Endothelial cell of umbilical vein (primary cell): ENCODE measurements around the gene SFR1. TPM values are rescaled to one million over a fixed set of nuclear protein-coding genes. Genes with fewer than 3 reads are reported as not detected.

ENCODE experiments used
- BruUV-seq: library from RNA; stranded (reverse); fragments of 400-500 nt; replicated peaks from 2 replicates; lab custom pipeline; 2021; lab: Mats Ljungman, UMichigan
- CTCF ChIA-PET: fragments of 300-600, 350-600 bp; sonication (Branson Sonifier 250); formaldehyde crosslinking; loops from one replicate; lab custom pipeline; 2021; ENCODE audit warnings: antibody characterized with exemption, inconsistent platforms; lab: Charles Lee
- POLR2A ChIA-PET: fragments of 300-600, 350-600 bp; sonication (Branson Sonifier 250); formaldehyde crosslinking; loops from one replicate; lab custom pipeline; 2021; ENCODE audit warnings: antibody characterized with exemption, inconsistent platforms; lab: Charles Lee
- DNase-seq: peaks from one replicate; pipeline ENCODE4 v3.0.0-alpha.2; 2011; ENCODE audit warnings: low read depth, low spot score
- FAIRE-seq: peaks from 2 replicates; lab custom pipeline; 2011; peaks lifted over from hg19 to GRCh38; lab: Jason Lieb, UNC
- H2AFZ ChIP-seq: 2 replicates; pipeline ENCODE4 v1.6.0; 2012; ENCODE audit warnings: low read depth, low read length, control low read depth, inconsistent platforms
- H3K27ac ChIP-seq: 2 replicates; pipeline ENCODE4 v1.5.1; 2011; ENCODE audit warnings: low read depth, mild to moderate bottlenecking, control low read depth, low read length, moderate library complexity; ENCODE audit not compliant: insufficient read depth
- H3K27me3 ChIP-seq, 2 experiments: 2 replicates each; pipeline versions ENCODE4 v1.6.0 to v1.6.1; 2011; ENCODE audit warnings: low read length in 2 of 2, mixed read lengths in 1 of 2; ENCODE audit not compliant: control insufficient read depth in 2 of 2, insufficient read depth in 2 of 2
- H3K36me3 ChIP-seq, 2 experiments: 2 replicates in 1 of 2; 3 replicates in 1 of 2; pipeline ENCODE4 v1.5.1; 2011; ENCODE audit warnings: low read length in 2 of 2, mild to moderate bottlenecking in 1 of 2, moderate library complexity in 1 of 2; ENCODE audit not compliant: control insufficient read depth in 2 of 2, insufficient read depth in 2 of 2; ENCODE audit errors: extremely low read depth in 1 of 2
- H3K4me1 ChIP-seq: 3 replicates; pipeline ENCODE4 v1.5.1; 2011; ENCODE audit warnings: mild to moderate bottlenecking, low read length; ENCODE audit not compliant: control insufficient read depth, insufficient read depth; ENCODE audit errors: extremely low read depth
- H3K4me2 ChIP-seq: 2 replicates; pipeline ENCODE4 v1.6.1; 2011; ENCODE audit warnings: low read length, control low read depth, mixed read lengths; ENCODE audit not compliant: insufficient read depth
- H3K4me3 ChIP-seq, 3 experiments: fragments of 200-600 bp in 1 of 3; sonication (generic), shearing (Covaris generic) in 1 of 3; replicated peaks in 1 of 3; 2 replicates each; pipeline ENCODE4 v1.5.1; 2011 to 2016; ENCODE audit warnings: control low read depth in 3 of 3, low read length in 3 of 3, mild to moderate bottlenecking in 2 of 3, inconsistent platforms in 1 of 3, low read depth in 1 of 3, moderate library complexity in 1 of 3; ENCODE audit not compliant: insufficient read depth in 1 of 3
- H3K79me2 ChIP-seq: 2 replicates; pipeline ENCODE4 v1.6.0; 2012; ENCODE audit warnings: low read length, inconsistent platforms; ENCODE audit not compliant: control insufficient read depth, insufficient read depth
- H3K9ac ChIP-seq: replicated peaks from 2 replicates; pipeline ENCODE3; 2011; ENCODE audit warnings: low read length, control low read depth; ENCODE audit not compliant: insufficient read depth; ENCODE audit errors: extremely low read depth
- H3K9me1 ChIP-seq: replicated peaks from 3 replicates; pipeline ENCODE4 v1.6.0; 2011; ENCODE audit warnings: mild to moderate bottlenecking, low read length; ENCODE audit not compliant: control insufficient read depth, insufficient read depth; ENCODE audit errors: extremely low read depth
- H3K9me3 ChIP-seq: replicated peaks from 2 replicates; pipeline ENCODE4 v1.5.1; 2012; ENCODE audit warnings: low read length, inconsistent platforms; ENCODE audit not compliant: control insufficient read depth, insufficient read depth
- H4K20me1 ChIP-seq: replicated peaks from 2 replicates; pipeline ENCODE3; 2011; ENCODE audit warnings: mild to moderate bottlenecking, low read length; ENCODE audit not compliant: control insufficient read depth, insufficient read depth; ENCODE audit errors: extremely low read depth
- CTCF ChIP-seq, 2 donors: IDR thresholded peaks; 1 replicate in 1 of 2; 2 replicates in 1 of 2; pipeline ENCODE4 v1.5.1; 2011; ENCODE audit warnings: low read length in 2 of 2, mild to moderate bottlenecking in 2 of 2, moderate library complexity in 2 of 2, control low read depth in 1 of 2, inconsistent platforms in 1 of 2, low read depth in 1 of 2; ENCODE audit not compliant: insufficient read depth in 1 of 2; ENCODE audit errors: extremely low read depth in 1 of 2
- FOS ChIP-seq: IDR thresholded peaks from 2 replicates; pipeline ENCODE4 v1.6.1; 2011; ENCODE audit warnings: mild to moderate bottlenecking, low read length, moderate library complexity, borderline replicate concordance; ENCODE audit not compliant: insufficient read depth
- JUN ChIP-seq: IDR thresholded peaks from 2 replicates; pipeline ENCODE4 v1.6.1; 2011; ENCODE audit warnings: borderline replicate concordance, low read depth; ENCODE audit not compliant: insufficient read length, insufficient read depth
- POLR2AphosphoS5 ChIP-seq: IDR thresholded peaks from 2 replicates; pipeline ENCODE4 v1.6.1; 2012; ENCODE audit warnings: low read depth, mild to moderate bottlenecking, control low read depth, low read length, moderate library complexity; ENCODE audit not compliant: insufficient read depth
- dilution Hi-C: fragments of 300-500 bp; cut with MboI; formaldehyde crosslinking; loops from one replicate; pipeline ENCODE4 v1.15.0; 2019; ENCODE audit warnings: low sequenced_read_pairs; ENCODE audit not compliant: extremely low pct_ligation_motif_present
- intact Hi-C: fragments of 100-400 bp; cut with micrococcal nuclease; formaldehyde crosslinking; loops from one replicate; pipeline ENCODE4 v1.10.0; 2022
- polyA plus RNA-seq, 4 experiments: library from polyadenylated mRNA; depleted of rRNA in 3 of 4; stranded (reverse) in 3 of 4; unstranded in 1 of 4; fragments of >200 nt; gene quantifications; 2 replicates each; pipeline versions ENCODE4 v1.2.1 to v1.2.3, GENCODE V29; 2011 to 2012; ENCODE audit warnings: missing spikeins in 1 of 4
- total RNA-seq: library from RNA; stranded (reverse); gene quantifications from 2 replicates; pipeline ENCODE4 v1.2.3, GENCODE V29; 2021
- TF ChIP-seq, protein P1 (sequence below): IDR thresholded peaks from 2 replicates; pipeline ENCODE4 v1.6.1; 2011; ENCODE audit not compliant: insufficient read depth, insufficient read length

SFR1 gene
- total and polyA plus RNA-seq, 2 donors (not counting 3 experiments of a cell fraction or from before 2014, with no cell fraction given), result 3.6 to 8.9 TPM

DNA sequence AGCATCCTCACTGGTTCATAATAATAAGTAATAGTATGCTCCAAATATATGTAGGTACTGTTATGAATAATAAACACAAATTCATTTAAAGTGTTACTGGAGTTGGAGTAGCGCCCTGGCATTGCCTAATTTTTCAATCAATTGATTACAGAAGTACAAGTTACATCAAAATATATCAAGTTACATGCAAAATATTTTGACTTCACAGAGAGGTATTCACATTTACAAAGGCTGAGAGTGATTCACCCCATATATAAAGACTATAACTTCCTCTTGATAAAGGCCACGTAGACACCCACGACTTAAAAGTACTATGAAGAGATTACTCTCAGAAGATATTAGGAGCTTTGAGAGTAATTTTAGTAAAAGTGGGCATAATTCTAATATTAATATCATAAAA is 22.7 kb upstream of the SFR1 start:
- no peaks in the 10 kb centered on the region for H3K27me3 ChIP-seq
- DNase-seq, result peak; percentile 43
- H3K27ac ChIP-seq, result no peak overlapping the region
- no peaks in the 10 kb centered on the region for H3K79me2 ChIP-seq
- H3K9me1 ChIP-seq, result no peaks in the 10 kb centered on the region
- H4K20me1 ChIP-seq, result no peaks in the 10 kb centered on the region
- TF ChIP-seq, protein P1, sequence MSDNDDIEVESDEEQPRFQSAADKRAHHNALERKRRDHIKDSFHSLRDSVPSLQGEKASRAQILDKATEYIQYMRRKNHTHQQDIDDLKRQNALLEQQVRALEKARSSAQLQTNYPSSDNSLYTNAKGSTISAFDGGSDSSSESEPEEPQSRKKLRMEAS, result no peak
- TF ChIP-seq FOS (peak; percentile 76), JUN (peak; percentile 7), CTCF (IDR thresholded peaks at IDR 0.05; ENCODE audit: extremely low read depth in 1 of 2, insufficient read depth in 1 of 2, low read depth in 1 of 2, low read length in 2 of 2) (no peak)
- no peaks in the 10 kb centered on the region for H3K9me3 ChIP-seq
- peaks cover 13% of the 10 kb centered on the region for H3K4me1 ChIP-seq
- H3K36me3 ChIP-seq, result no peaks in the 10 kb centered on the region
- no peak for FAIRE-seq
- no peak overlapping the region for H2AFZ ChIP-seq
- H3K4me3 ChIP-seq, result no peak overlapping the region
- CTCF ChIA-PET, result interaction anchor here (0.7 to 1.4 kb wide), 5 partner anchors 8 to 29 kb away, joined by 3 to 5 read pairs (median 3); partner anchors contain the start of gene SFR1
- POLR2A ChIA-PET, result no interaction called here
- dilution Hi-C loops, result no loop called here
- intact Hi-C loops, result no loop called here
- H3K4me2 ChIP-seq, result peak overlapping the region; percentile 21
- no TSS peak for BruUV-seq
- H3K9ac ChIP-seq, result no peak overlapping the region

DNA sequence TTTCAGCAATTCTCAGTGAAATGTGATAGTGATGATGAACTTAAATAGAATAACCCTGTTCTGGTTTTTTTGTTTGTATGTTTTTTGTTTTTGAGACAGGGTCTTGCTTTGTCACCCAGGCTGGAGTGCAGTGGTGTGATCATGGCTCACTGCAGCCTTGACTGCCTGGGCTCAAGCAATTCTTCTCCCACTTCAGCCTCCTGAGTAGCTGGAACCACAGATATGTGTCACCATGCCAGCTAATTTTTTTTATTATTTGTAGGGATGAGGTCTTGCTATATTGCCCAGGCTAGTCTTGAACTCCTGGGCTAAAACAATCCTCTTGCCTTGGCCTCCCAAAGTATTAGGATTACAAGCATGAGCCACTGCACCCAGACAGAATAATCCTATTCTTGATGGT is 22.0 kb upstream of the SFR1 start:
- H3K4me2 ChIP-seq, result no peak overlapping the region
- TF ChIP-seq POLR2AphosphoS5, result no peak
- FAIRE-seq, result no peak
- CTCF ChIA-PET, result interaction anchor here (0.6 to 1.4 kb wide), 5 partner anchors 9 to 1005 kb away, joined by 3 to 5 read pairs (median 3); no protein-coding TSS in a partner anchor
- POLR2A ChIA-PET, result no interaction called here
- H3K4me1 ChIP-seq, result peaks cover 13% of the 10 kb centered on the region
- no peak overlapping the region for H3K27ac ChIP-seq
- intact Hi-C loops, result no loop called here
- no peaks in the 10 kb centered on the region for H3K9me3 ChIP-seq
- no peak overlapping the region for H3K4me3 ChIP-seq
- H3K79me2 ChIP-seq, result no peaks in the 10 kb centered on the region
- H3K9me1 ChIP-seq, result no peaks in the 10 kb centered on the region
- no peak for DNase-seq
- H3K36me3 ChIP-seq, result no peaks in the 10 kb centered on the region
- no peak overlapping the region for H3K9ac ChIP-seq
- H3K27me3 ChIP-seq, result no peaks in the 10 kb centered on the region
- dilution Hi-C loops, result no loop called here
- no TSS peak for BruUV-seq
- H4K20me1 ChIP-seq, result no peaks in the 10 kb centered on the region
- H2AFZ ChIP-seq, result no peak overlapping the region
